K562 (cell line): ENCODE data around the gene SF3B4. TPM values are rescaled to one million over a fixed set of nuclear protein-coding genes. Genes with fewer than 3 reads are reported as not detected.

Source experiments
- DDX20 ChIP-seq: fragments of 450-650 bp; IDR thresholded peaks from 2 replicates; pipeline ENCODE4 v1.6.1; 2016; ENCODE audit warnings: missing genetic modification characterization, low read depth, mild to moderate bottlenecking, missing compliant biosample characterization, moderate library complexity
- DPF2 ChIP-seq: fragments of 450-650 bp; IDR thresholded peaks from 2 replicates; pipeline ENCODE4 v1.6.1; 2016
- E2F5 ChIP-seq: sonication (generic); formaldehyde crosslinking; IDR thresholded peaks from 2 replicates; pipeline ENCODE4 v1.8.0; 2022; ENCODE audit warnings: mild to moderate bottlenecking, missing genetic modification reagents
- ETV5 ChIP-seq: sonication (generic); formaldehyde crosslinking; IDR thresholded peaks from 2 replicates; pipeline ENCODE4 v1.4.0; 2020; ENCODE audit warnings: low read depth, mild to moderate bottlenecking, missing genetic modification reagents
- HDAC3 ChIP-seq: fragments of 450-650 bp; IDR thresholded peaks from 2 replicates; pipeline ENCODE4 v1.6.1; 2018; ENCODE audit warnings: borderline replicate concordance, mild to moderate bottlenecking, moderate library complexity; ENCODE audit not compliant: partially characterized antibody
- IRF2 ChIP-seq: sonication (generic); formaldehyde crosslinking; IDR thresholded peaks from 2 replicates; pipeline ENCODE4 v1.8.1; 2022; ENCODE audit warnings: mild to moderate bottlenecking, missing genetic modification reagents
- NCOA2 ChIP-seq, 2 experiments: fragments of 450-650 bp; IDR thresholded peaks; 2 replicates each; pipeline ENCODE4 v1.6.1; 2018; ENCODE audit warnings: mild to moderate bottlenecking in 2 of 2, moderate library complexity in 1 of 2; ENCODE audit not compliant: partially characterized antibody in 2 of 2
- NFYB ChIP-seq: IDR thresholded peaks from 2 replicates; pipeline ENCODE4 v1.6.1; 2011; ENCODE audit warnings: mild to moderate bottlenecking, moderate library complexity; ENCODE audit not compliant: insufficient read length; ENCODE audit errors: extremely low read depth
- RBBP5 ChIP-seq: fragments of 200-600 bp; sonication (generic); IDR thresholded peaks from 2 replicates; pipeline ENCODE4 v1.6.1; 2012; ENCODE audit warnings: borderline replicate concordance, mild to moderate bottlenecking, low read length, control low read depth, inconsistent platforms; ENCODE audit not compliant: insufficient read depth, poor library complexity, severe bottlenecking
- RBM14 ChIP-seq: fragments of 200-400 bp; formaldehyde crosslinking; IDR thresholded peaks from 2 replicates; pipeline ENCODE4 v1.6.1; 2018; ENCODE audit warnings: low read depth, mild to moderate bottlenecking, low read length, moderate library complexity, borderline replicate concordance; ENCODE audit not compliant: insufficient read depth
- SMAD3 ChIP-seq: fragments of 450-650 bp; formaldehyde crosslinking; conservative IDR thresholded peaks from 2 replicates; pipeline ENCODE4 v1.4.0; 2020; ENCODE audit warnings: mild to moderate bottlenecking
- SRF ChIP-seq, 2 experiments: fragments of 250-450, 450-650 bp in 1 of 2; sonication (Bioruptor Pico) in 1 of 2; sonication (generic) in 1 of 2; formaldehyde crosslinking; IDR thresholded peaks; 2 replicates each; pipeline versions ENCODE4 v1.5.0 to v1.5.1; 2020 to 2022; ENCODE audit warnings: mild to moderate bottlenecking in 1 of 2, missing genetic modification reagents in 1 of 2
- TRIM28 ChIP-seq: fragments of 450-650 bp; IDR thresholded peaks from 2 replicates; pipeline ENCODE4 v1.6.1; 2017
- WHSC1 ChIP-seq: IDR thresholded peaks from one replicate; pipeline ENCODE4 v1.6.1; 2012; ENCODE audit warnings: low read length, control low read depth, inconsistent platforms
- ZBTB11 ChIP-seq, 3 experiments: fragments of 200-800 bp in 1 of 3; fragments of 250-450 bp in 1 of 3; fragments of 450-650 bp in 1 of 3; sonication (Bioruptor Pico) in 1 of 3; sonication (Bioruptor generic) in 1 of 3; formaldehyde crosslinking in 1 of 3; IDR thresholded peaks; 2 replicates each; pipeline versions ENCODE4 v1.6.1 to v1.8.0; 2016 to 2022; ENCODE audit warnings: mild to moderate bottlenecking in 2 of 3, missing genetic modification characterization in 2 of 3, missing compliant biosample characterization in 1 of 3, moderate library complexity in 1 of 3
- ZBTB33 ChIP-seq: sonication (generic); formaldehyde crosslinking; IDR thresholded peaks from 2 replicates; pipeline ENCODE4 v1.8.1; 2023; ENCODE audit warnings: mild to moderate bottlenecking, missing genetic modification reagents
- ZBTB5 ChIP-seq: fragments of 450-650 bp; IDR thresholded peaks from 2 replicates; pipeline ENCODE4 v1.6.1; 2017; ENCODE audit warnings: antibody characterized with exemption
- ZNF77 ChIP-seq: fragments of 250-450 bp; sonication (Bioruptor Pico); IDR thresholded peaks from 2 replicates; pipeline ENCODE4 v1.5.0; 2020
- polyA plus RNA-seq, 8 experiments: library from polyadenylated mRNA; depleted of rRNA in 4 of 8; stranded (reverse) in 5 of 8; unstranded in 3 of 8; fragments of >200 nt; fragmentation: Nextera tagmentation in 2 of 8; fragmentation: Illumina TruSeq in 1 of 8; extraction: Ambion mirVana in 2 of 8; extraction: Trizol in 1 of 8; gene quantifications; 2 replicates each; pipeline versions ENCODE4 v1.2.1 to v1.2.3, GENCODE V29; 2011 to 2014; ENCODE audit warnings: inconsistent platforms in 1 of 8, missing spikeins in 1 of 8
- total RNA-seq, 7 experiments: library from RNA; depleted of rRNA in 6 of 7; stranded (reverse); fragments of >200 nt in 6 of 7; fragmentation: Illumina TruSeq in 2 of 7; extraction: Trizol in 2 of 7; gene quantifications; 2 replicates each; pipeline versions ENCODE4 v1.2.1 to v1.2.3, GENCODE V29; 2011 to 2021; ENCODE audit warnings: low replicate concordance in 1 of 7

SF3B4 gene
- total and polyA plus RNA-seq, 9 of the 15 experiments (the other 6 are each of a cell fraction or from before 2014, with no cell fraction given), result 3.0 to 88.0 (median 26.1) TPM

GRCh38 chr1:149886396-149887195 lies 41.0 kb downstream of the SF3B4 start (continued):
- TF ChIP-seq RBM14 (no peak), IRF2 (CRISPR knock-in tag) (no peak), ZBTB5 (peak; percentile 40), DPF2 (no peak), ZBTB33 (CRISPR knock-in tag) (peak; percentile 38; the same call in 1 of the 2 replicates), HDAC3 (no peak), DDX20 (no peak), RBBP5 (no peak), ZNF77 (CRISPR knock-in tag) (no peak), NCOA2 (IDR thresholded peaks at IDR 0.05; ENCODE audit: partially characterized antibody in 2 of 2) (no peak), ETV5 (CRISPR knock-in tag) (peak; percentile 26), TRIM28 (peak; percentile 26; the same call in 1 of the 2 replicates), NFYB (peak; percentile 88), E2F5 (peak; percentile 71; the same call in 1 of the 2 replicates), ZBTB11 (CRISPR knock-in tag; IDR thresholded peaks at IDR 0.05) (peak in 1 of 3 experiments; percentile 12; a peak in 1 of 6 replicates), SMAD3 (0 out of 2 replicates have a peak, but pooled peaks have one; percentile 31), SRF (CRISPR knock-in tag; IDR thresholded peaks at IDR 0.05) (peak in 1 of 2 experiments; percentile 82; a peak in 2 of 4 replicates), WHSC1 (no peak)
